ENCODE data around the gene TRERF1.

TRERF1 gene

DNA sequence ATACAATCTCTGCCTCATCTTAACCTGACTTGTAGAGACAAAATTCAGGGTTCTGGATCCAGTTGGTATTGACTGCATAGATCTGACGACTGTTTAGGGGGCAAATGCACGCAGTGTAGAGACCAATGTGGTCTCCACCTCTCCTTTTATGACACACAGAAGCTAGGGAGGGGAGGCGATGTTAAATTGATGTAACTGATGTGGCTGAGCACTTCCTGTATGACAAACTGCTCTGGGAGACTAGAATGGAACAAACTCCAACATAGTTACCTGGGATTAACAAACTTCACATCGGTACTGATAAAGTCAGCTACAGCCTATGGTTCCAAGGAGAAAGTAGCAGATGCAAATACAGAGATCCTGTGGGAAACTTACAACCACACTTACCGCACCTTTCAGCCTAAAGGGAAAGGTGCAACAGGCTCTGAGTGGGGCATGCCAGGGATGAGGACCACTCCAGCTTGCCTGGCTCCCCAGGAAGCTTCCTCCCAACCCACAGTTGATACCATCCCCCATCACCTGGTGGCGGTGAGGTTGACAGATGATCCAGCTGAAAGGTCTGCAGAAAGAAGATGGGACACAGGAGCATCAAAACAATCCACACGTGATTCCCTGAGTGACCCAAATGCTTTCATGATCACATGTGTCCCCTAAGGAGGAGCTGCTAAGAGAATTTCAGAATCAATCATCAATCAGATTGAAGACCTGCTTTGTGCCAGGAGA is 173.4 kb downstream of the TRERF1 start:
- TF ChIP-seq GATA2 (IDR thresholded peaks at IDR 0.05; ENCODE audit: low read depth, low read length) (no peak), GATA3 (IDR thresholded peaks at IDR 0.05; ENCODE audit: low read depth, low read length) (no peak)

DNA sequence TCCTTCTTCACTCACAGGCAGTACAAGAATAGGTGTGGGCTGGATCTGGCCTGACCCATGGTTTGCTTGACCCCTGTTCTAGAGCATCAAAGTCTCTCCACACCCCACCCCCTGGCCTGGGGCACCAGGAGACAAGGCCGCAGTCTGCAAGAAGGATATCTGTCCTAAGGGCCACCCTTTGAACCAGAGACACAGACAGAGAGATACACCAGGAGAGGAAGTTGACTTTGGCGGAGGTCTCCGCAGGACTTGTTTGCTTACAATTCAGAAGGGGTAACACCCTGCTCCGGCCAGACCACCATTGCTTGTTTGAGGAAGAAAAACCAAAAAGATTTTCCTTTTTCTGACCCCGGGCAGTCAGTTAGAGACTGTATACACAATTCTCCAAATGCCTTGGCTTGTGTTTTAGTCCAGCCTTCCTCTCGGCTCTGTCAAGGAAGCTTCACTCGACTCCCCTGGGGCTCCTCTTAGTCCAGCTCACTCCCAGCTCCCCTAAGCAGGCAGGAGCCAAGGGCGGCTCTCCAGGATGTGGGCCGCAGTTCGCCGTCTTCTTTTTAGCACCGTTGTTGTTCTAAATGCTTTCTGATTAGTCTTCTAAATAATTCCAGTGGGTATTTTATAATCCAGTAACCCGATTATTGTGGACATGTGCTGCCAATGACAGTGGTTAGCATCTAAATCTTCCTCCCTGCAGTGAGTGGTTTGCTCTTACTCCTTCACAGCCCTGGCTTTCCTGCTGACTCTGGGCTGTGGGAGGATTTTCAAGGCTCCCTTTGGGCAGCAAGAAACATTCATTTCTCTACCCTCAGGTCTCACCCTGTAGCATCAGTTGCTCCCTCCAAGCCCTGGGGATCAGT is 175.5 kb downstream of the TRERF1 start:
- TF ChIP-seq GATA3 (IDR thresholded peaks at IDR 0.05; ENCODE audit: low read depth, low read length) (no peak), GATA2 (IDR thresholded peaks at IDR 0.05; ENCODE audit: low read depth, low read length) (no peak)

DNA sequence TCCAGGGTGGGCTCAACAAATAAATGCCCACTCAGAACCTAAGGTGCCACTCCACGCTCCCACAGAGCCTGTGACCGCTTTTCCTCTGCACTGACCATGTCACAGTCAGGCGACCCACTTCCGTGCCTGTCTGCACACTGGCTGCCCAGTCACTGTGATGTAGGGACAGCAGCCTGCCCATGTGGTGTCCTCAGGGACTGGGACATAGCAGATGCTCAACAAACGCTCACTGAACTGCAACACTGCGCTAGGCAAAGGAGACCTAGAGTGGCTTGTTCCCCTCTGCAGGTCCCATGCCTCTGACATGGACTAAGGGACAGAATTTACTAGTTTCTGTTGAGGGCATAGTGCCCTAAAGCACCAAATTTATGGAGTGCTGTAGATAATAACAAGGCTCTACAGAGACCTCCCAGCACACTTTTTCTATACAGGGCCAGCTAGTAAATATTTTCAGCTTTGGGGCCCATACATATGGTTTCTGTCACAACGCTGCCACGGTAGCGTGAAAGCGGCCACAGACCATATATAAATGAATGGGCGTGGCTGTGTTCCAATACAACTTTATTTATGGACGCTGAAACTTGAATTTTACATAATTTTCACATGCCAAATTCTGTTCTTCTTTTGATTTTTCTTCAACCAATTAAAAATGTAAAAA is 176.2 kb downstream of the TRERF1 start:
- TF ChIP-seq GATA2 (IDR thresholded peaks at IDR 0.05; ENCODE audit: low read depth, low read length): no peak
- TF ChIP-seq GATA3 (IDR thresholded peaks at IDR 0.05; ENCODE audit: low read depth, low read length): no peak

DNA sequence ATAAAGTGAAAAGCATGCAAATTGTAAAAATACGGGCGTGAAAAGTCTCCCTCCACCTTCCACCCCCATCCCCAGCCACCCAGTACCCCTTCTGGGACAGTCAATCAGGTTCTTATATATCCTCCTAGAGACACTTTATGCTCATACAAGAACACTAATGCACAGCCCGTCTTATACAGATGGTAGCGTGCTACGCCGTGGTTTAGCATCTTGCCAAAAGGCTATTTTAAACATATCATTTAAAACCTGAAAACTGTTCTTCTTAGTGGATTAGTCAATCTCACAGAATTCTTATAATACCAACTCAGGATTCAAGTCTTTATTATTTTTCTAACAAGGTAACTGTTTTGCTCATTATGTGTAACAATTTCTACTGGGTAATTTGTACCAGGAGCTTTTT is 176.8 kb downstream of the TRERF1 start:
- TF ChIP-seq GATA2 (IDR thresholded peaks at IDR 0.05; ENCODE audit: low read depth, low read length) (no peak), GATA3 (IDR thresholded peaks at IDR 0.05; ENCODE audit: low read depth, low read length) (no peak)

DNA sequence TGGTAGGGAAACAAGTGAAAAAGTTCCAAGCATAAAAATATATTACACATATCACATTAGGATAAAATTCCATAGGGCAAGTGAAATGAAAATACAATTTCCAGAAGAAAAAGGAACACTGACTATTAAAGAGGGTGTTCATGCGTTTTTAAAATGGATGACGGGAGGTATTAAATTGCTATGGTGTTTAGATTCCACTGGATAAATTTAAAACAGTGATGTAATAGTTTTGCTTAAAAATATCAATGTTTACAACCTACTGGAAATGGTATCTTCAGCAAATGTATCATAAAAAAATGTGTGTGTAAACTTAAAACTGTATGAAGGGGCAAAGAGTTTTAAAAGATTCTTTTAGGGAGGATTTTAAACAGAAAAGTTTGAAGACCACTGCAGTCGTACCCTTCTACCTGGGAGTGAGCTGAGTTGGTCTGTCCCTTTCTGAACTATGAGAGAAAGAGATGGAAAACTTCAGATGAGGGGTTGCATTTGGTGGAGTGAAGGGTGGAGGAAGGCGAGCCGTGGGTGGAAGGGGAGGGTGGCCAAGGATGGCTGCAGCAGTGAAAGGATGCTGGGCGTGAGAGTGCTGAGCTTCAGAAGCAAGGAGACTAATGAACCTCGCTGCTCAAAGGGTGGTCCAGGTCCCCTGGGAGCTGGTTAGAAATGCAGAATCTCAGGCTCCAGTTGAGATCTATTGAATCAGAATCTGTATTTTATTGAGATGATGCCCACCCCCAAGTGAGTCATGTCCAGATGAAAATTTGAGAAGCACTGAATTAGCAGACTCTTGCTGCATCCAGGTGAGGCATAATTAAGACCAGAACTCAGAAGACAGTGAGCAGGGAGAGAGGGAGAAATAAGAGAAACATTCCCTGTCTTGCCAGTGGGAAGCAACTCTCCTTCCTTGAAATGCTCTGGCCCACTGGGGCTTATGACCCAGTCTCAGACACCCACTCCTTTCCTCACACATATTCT is 179.6 kb downstream of the TRERF1 start:
- TF ChIP-seq GATA3 (IDR thresholded peaks at IDR 0.05; ENCODE audit: low read depth, low read length) (no peak), GATA2 (IDR thresholded peaks at IDR 0.05; ENCODE audit: low read depth, low read length) (no peak)

DNA sequence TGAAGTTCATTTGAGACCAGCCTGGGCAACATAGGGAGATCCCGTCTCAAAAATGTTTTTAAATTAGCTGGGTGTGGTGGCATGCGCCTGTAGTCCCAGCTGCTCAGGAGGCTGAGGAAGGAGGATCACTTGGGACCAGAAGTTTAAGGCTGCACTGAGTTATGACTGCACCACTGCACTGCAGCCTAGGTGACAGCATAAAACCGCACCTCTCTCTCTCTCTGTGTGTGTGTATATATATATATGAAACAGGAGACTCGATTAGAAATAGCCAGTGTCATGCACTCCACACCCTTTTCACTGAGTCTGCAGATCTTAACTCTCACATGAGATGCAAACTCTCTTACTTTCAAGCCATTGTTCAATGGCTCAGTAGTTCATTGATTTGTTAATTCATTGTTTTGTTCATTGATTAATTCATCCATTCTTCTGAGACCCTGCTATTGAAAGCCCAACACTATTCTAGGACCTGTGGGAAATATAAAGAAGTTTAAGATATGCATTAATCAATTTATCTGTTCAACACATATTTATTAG is 181.7 kb downstream of the TRERF1 start:
- TF ChIP-seq GATA2 (IDR thresholded peaks at IDR 0.05; ENCODE audit: low read depth, low read length): no peak
- no peak for TF ChIP-seq GATA3 (IDR thresholded peaks at IDR 0.05; ENCODE audit: low read depth, low read length)

DNA sequence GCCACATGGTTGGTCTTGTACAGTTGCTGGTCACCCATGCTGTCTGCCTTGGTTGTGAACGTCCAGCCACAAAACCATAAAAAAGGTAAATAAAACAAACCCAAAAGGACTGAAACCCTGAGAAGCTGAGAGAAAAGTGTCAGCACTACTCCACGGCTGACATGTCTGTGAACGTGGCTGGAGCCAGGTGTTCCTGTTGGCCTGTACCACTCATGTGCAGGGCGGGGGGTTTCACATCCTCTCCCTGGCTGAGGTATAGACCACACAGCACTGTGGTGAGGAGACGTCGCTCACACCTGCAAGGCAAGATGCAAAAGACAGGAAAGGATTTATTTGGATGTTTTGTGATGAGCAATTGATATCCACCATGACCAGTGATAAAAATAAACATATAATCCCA is 182.2 kb downstream of the TRERF1 start:
- no peak for TF ChIP-seq GATA3 (IDR thresholded peaks at IDR 0.05; ENCODE audit: low read depth, low read length)

DNA sequence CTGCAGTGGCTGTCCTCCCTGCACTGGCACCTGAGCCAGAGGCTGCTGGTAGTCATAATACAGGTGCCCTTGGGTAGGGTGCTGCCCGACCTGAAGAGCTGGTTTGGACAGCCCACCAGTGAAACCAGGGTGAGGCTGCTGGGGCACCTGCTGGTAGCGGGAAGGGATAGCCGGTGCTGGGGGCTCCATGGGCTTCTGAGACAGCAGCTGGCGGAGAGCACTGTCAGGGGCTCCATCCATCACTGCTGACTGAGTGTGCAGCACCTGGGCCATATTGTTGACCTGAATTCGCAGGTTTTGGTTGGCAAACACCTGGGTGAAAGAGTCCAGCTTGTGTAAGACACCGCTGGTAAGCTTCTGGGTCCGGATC is 182.9 kb downstream of the TRERF1 start:
- TF ChIP-seq GATA3 (IDR thresholded peaks at IDR 0.05; ENCODE audit: low read depth, low read length): no peak
- no peak for TF ChIP-seq GATA2 (IDR thresholded peaks at IDR 0.05; ENCODE audit: low read depth, low read length)

DNA sequence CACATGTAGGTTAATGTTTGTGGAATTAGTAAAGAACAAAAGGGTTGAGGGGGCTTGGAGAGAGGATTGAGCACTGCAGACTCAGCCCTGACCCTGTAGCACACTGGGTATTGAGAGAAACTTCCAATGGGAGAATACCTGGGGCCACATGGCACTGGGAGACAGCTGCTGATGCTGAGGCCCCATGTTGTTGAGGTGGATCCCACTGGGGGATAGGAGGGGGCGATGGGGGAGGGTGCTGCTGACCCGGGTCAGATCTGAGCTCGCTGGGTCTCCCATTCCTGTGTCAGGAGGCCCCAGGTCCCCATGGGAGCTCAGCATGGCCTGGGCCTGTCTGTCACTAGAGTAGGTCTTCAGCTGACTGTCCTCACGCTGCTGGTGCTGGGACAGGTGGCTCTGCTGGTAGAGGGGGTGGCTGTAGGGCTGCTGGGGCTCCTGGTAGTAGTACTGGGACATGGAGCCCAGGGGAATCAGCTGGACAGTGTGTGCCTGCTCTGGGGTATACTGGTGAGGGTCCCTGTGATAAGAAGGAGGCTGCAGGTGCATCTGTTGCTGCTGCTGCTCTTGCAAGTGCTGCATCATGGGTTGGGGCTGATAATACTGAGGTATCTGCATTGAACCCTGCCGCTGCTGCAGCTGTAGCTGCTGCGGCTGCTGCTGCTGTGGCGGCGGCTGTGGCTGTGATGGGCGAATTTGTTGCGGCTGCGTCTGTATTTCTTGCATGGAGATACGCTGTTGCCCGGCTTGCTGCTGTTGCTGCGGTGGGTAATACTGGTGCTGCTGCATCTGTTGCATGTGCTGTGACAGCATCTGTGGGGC is 183.5 kb downstream of the TRERF1 start:
- TF ChIP-seq GATA2 (IDR thresholded peaks at IDR 0.05; ENCODE audit: low read depth, low read length) (no peak), GATA3 (IDR thresholded peaks at IDR 0.05; ENCODE audit: low read depth, low read length) (no peak)

DNA sequence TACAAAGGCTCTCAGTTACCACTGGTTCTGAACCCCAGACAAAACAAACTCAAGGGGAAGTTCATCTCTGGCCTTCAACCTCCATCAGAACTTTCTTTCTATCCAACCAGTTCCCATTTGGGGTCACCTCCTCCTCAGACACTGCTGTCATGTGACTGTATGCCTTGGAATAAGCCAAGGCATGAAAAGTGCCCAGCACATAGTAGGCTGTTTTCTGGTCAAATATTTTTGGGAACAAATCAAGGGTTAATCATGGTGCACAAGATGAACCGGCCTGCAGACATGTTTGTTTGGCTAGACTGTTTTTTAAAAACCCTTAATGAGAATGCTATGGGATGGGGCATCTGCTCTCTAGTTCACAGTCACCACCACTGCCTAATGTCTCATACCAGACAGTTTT is 185.2 kb downstream of the TRERF1 start:
- TF ChIP-seq GATA3 (IDR thresholded peaks at IDR 0.05; ENCODE audit: low read depth, low read length) (no peak), GATA2 (IDR thresholded peaks at IDR 0.05; ENCODE audit: low read depth, low read length) (no peak)

DNA sequence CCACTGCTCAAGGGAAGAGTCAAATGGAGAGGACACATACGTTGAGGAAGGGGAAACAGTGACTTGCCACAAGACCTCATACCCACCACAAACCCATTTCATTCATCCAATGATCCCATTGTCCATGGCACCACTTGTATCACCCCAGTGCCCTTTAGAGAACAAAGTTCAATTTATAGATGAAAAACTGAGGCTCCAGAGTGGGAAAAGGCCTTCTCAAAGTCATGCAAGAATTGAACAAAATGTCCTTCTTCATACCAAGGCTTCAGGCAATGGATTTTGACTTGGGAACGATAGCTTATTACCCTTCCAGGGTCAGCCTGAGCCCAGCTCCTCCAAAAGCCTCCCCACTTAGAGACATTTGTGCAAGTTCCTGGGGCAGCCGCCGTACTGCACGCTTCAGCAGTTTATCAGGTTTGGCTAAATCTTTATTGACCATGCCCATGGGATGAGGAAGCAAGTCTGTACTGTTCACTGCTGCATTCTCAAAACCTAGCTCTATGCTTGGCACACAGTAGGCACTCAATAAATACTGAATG is 186.8 kb downstream of the TRERF1 start:
- TF ChIP-seq GATA2 (IDR thresholded peaks at IDR 0.05; ENCODE audit: low read depth, low read length) (no peak), GATA3 (IDR thresholded peaks at IDR 0.05; ENCODE audit: low read depth, low read length) (no peak)

DNA sequence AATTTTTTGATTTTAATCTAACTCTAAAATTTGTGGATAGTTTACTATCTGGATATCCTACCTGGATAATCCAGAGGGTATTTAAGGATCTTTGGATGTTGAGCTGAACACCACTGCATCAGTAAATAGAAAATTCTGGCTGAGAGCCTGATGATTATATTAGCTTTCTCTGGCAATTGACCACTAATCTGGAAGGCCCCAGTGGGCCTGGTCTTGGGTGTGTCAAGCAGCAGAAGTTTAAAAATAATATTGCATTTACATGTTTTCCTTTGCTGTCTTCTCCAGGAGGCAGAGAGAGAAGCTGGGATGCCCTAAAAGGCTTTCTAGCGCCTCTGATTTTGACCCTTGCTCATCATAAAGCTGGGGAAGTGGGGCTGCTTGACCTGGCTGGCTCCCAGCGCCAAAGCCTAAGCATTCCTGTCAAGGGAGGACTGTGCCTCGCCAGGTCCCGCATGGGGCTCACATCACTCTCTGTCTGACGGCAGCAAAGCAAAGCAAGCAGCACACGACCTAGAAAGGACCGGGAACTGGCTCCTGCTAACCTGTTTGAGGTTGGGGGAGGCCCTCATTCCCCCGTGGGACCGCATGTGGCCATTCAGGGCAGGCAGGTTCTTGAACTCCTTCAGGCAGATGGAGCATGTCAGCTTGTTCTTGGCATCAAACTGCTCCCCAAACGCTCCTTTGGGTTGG is 187.4 kb downstream of the TRERF1 start:
- no peak for TF ChIP-seq GATA2 (IDR thresholded peaks at IDR 0.05; ENCODE audit: low read depth, low read length)
- no peak for TF ChIP-seq GATA3 (IDR thresholded peaks at IDR 0.05; ENCODE audit: low read depth, low read length)
